ENCODE measurements around the gene RPS15A.
"Not testable (repeated sequence)": the region's sequence is repeated elsewhere in the genome, so short reads cannot be mapped to it uniquely, and the experiment has no call there.

The RPS15A gene

GRCh38 chr16:18740027-18740426, 50.1 kb downstream of the RPS15A start:
- DNase-seq, result not testable (repeated sequence)

- DNase-seq, result not testable (repeated sequence)
Observed at GRCh38 chr16:18738768-18739167, 51.4 kb downstream of the RPS15A start.

- not testable (repeated sequence) for DNase-seq
Observed at GRCh38 chr16:18734279-18734678, 55.9 kb downstream of the RPS15A start.

Measured in activated effector memory CD4-positive, alpha-beta T cell treated with anti-CD3 and anti-CD28 coated beads, Interleukin-2, amount 50 U/mL, for 16 hours (primary cell).